GM12801 (cell line): ENCODE measurements around the gene DOCK10.

ENCODE experiments used
- CTCF ChIP-seq: IDR thresholded peaks from one replicate; pipeline ENCODE4 v1.5.1; 2011; ENCODE audit warnings: control low read depth; ENCODE audit not compliant: insufficient read length; ENCODE audit errors: extremely low read depth

Gene DOCK10

DNA sequence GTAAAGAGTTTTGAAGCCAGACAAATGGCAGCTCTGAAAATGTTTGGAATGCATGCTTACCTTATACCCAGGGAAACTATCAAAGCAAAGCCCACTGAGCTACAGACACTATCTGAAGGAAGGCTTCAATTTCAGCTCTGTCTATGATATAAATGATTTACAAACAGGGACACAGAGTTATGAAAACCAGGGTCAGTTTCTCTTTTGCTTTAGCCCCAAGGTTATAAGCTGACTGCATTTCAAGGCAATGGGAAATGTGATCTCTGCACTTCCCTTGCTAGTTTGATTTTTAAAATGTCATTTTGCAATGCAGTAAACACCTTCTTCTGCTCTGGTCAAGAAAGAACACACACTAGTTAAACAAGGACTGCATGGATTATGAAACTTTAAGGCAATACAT is 260.9 kb downstream of the DOCK10 start:
- no peak for TF ChIP-seq CTCF

DNA sequence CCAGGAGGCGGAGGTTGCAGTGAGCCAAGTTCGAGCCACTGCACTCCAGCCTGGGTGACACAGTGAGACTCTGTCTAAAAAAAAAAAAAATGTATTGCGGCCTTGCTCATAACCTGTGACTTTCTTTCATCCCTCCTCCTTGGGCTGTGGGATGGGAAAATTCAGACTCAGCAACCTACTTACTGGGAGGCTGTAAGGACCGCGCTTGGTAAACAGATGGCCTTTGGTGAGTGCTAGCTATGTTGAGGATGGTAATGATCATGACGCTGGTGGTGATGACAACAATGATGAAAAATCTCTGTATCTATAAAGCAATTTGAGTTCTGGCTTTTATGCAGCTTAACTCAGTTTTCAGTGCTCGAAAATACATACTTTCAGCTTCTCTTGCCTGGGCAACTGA is 261.4 kb downstream of the DOCK10 start:
- no peak for TF ChIP-seq CTCF

- no peak for TF ChIP-seq CTCF
Observed at GRCh38 chr2:224780106-224780505, 262.2 kb downstream of the DOCK10 start.

GRCh38 chr2:224778474-224778877 is 263.8 kb downstream of the DOCK10 start:
- TF ChIP-seq CTCF = no peak

DNA sequence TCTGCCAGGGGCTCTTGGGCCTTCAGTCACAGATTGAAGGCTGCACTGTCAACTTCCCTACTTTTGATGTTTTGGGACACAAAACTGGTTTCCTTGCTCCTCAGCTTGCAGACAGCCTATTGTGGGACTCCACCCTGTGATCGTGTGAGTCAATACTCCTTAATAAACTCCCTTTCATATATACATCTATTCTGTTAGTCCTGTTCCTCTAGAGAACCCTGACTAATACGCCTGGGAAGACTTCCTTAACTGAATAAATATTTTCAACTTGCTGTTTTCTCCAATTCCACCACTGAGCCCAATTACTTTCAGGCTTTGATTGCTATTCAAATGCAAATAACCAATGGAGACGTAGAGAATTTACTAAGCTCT is 264.7 kb downstream of the DOCK10 start:
- no peak for TF ChIP-seq CTCF

DNA sequence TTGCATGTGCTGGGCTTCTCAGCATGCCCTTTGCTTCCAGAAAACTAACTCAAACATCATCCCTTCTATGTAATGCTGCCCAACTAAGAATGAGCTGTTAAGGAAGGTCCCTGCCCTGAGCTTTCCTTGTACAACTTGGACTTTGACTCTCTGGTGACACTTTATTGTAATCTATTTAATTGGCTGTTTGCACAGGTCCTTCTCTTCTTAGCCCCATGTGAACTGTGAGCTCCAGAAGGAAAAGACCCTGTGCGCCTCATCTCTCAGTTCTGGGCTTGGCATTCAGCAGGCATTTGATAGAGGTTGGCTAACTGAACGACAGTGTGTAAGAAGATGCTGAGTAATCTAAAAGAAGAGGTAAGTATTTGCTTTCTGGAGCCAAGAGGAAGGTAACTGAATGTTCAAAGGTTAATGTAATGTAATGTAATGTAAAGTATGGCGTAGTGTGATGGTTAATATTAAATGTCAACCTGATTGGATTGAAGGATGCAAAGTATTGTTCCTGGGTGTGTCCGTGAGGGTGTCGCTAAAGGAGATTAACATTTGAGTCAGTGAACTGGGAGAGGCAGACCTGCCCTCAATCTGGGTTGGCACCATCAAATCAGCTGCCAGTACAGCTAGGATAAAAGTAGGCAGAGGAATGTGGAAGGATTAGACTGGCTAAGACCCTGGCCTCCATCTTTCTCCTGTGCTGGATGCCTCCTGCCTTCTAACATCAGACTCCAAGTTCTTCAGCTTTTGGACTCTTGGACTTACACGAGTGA is 265.3 kb downstream of the DOCK10 start:
- TF ChIP-seq CTCF = no peak

GRCh38 chr2:224775647-224776046 is 266.6 kb downstream of the DOCK10 start:
- TF ChIP-seq CTCF = no peak
